NCI-H2171 (cell line): Measurements from ENCODE around the gene GZMH.
"Not testable (repeated sequence)": the region's sequence is repeated elsewhere in the genome, so short reads cannot be mapped to it uniquely, and the experiment has no call there.

Experiments used
- DNase-seq: peaks from one replicate; lab custom pipeline; 2025; lab: John Stamatoyannopoulos, UW

GZMH gene, protein sequence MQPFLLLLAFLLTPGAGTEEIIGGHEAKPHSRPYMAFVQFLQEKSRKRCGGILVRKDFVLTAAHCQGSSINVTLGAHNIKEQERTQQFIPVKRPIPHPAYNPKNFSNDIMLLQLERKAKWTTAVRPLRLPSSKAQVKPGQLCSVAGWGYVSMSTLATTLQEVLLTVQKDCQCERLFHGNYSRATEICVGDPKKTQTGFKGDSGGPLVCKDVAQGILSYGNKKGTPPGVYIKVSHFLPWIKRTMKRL

DNA sequence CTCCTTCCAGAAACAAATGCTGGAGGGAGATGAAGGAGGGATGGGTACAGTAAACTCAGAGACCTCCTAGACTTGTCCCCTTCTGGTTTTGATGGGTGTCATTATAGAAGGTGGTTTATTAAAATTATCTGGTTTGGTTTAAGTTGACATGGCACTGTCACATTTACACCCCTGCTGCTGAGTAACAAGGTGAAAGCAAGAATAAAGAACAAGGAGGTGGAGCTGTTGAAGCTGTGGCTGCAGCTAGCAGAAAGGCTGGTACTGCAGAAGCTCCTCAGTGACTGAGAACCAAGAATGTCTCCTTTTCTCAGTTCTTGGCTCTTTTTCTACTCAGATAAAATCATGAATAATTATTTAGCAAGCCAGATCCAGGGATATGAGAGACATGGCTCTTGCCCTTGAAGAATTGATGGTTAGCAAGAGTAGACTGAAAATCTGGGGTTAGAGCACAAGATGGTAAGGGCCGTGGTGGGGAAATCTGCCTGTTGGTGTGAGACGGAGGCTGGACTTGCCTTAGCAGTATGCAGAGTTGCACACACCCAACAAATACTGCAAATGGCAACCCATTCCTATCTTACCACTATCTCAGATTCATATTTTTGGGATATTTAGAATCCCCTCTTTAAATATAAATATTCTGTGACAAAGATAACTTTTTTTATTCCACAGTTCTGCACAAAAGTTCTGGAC, at the start of gene GZMH:
Gene GZMH, minus strand, starts transcription at position 31 of the 690 bp plus-strand sequence. CDS start 72 bp downstream, outside the sequence.
- DNase-seq, result no peak

DNA sequence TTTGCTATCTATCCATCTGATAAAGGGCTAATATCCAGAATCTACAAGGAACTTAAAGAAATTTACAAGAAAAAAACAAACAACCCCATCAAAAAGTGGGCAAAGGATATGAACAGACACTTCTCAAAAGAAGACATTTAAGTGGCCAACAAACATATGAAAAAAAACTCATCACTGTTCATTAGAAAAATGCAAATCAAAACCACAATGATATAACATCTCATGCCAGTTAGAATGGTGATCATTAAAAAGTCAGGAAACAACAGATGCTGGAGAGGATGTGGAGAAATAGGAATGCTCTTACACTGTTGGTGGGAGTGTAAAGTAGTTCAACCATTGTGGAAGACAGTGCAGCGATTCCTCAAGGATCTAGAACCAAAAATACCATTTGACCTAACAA, 38.9 kb upstream of the GZMH start:
- DNase-seq, result not testable (repeated sequence)

DNA sequence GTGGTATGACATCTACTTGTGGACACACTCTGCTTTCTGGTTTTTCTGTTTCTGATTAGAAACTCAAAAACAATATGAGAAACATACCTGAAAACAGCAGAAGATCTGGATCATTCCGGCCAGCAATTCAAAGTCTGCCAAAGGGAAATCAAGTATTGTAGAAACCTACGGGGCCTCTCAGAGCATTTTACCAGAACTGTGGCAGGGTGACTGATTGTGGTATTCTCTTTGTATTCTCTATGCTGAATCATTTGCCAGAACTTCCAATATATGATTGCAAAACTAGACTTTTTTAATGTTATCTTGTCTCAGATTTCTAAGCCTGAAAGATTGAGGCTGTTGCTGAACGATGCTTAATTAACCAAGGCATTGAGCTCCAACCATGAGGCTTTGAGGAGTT, 30.4 kb upstream of the GZMH start:
- no peak for DNase-seq

DNA sequence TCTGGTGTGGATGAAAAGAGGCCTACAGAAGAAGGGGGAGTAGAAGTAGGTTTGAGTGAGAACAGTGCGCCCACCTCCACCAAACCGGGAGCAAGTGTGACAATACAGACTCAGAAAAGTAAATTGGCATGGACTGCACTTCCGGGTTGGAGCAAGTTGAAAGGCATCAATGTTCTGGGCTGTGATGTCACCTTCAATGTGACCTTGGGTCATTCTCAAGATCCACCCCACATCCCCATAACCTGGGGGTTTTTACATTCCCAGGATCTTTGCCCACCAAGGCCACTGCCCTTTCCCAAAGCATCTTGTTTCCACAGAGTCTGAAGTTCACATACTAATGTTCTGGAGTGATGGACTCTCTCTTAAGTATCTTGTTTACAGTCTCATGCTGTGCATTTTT, 29.8 kb upstream of the GZMH start:
- DNase-seq, result no peak

DNA sequence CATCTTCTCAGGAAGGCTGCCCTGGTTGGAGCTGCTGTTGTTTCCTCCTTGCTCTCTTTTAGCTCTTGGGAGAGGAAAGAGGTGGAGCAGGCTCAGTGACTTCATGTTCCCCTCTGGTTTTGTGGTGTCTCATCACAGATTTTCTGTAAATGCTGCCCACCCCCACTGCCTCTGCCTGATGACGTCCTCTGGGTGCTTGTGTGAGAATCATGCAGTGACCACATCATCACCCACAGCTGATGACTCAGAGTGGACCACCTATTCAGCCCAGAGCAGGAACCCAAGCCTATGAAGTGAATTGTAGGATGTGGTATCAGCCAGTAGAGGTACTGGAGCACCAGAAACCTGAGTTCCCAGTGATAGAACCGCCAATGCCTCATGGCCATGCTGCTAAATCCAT, 24.7 kb upstream of the GZMH start, which contains the start of gene GZMB:
Gene GZMB, minus strand, starts transcription at position 33 of the 400 bp plus-strand sequence. Its CDS starts 30 bp downstream, at position 3.
- DNase-seq, result no peak

DNA sequence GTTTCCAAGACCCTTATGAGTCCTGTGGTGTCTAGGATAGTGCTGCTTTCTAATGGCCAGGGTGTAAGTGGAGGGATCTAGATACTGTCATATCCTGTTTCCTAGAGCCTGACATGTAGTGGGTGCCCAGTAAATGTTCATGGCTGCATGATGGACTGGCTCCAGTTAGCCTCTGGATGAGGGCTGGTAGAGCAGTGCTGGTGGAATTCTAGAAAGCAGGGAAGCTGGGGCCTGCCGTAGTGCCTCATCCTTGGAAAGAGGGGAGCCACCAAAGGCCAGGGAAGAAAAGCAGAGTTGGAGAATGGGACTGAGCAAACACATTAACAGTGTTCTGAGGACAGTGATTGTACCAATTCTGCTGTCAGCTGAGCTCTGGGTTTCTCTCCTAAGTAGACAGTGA, 23.9 kb upstream of the GZMH start:
- DNase-seq, result no peak

DNA sequence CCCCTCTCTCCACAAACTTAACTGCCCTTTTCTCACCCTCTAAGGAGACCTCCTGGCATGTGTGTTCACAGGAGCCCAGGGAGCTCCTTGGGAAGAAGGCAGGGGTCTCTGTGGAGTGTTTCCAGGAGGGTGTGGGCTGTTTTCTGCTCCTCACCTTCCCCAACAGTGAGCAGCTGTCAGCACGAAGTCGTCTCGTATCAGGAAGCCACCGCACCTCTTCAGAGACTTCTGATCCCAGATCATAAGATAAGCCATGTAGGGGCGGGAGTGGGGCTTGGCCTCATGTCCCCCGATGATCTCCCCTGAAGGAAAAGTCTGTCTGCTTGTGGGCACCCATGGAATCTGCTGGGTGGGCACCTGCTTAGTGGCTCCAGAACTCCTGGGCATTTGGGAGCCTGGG, 23.3 kb upstream of the GZMH start:
- no peak for DNase-seq

DNA sequence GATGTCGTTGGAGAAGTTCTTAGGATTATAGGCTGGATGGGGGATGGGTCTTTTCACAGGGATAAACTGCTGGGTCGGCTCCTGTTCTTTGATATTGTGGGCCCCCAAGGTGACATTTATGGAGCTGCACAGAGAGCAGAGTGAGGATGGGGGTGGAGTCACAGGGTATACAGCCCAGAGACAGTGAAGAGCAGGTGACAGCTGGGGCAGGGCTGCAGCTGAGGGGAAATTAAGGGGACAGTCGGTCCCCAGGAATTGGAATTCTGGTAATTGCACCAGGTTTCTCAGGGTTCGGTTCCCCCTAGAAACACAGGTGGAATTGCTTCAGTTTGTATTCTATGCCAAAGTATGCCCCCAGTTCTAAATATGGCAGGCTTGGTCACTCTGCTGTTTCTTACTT, 22.9 kb upstream of the GZMH start:
- DNase-seq, result no peak

DNA sequence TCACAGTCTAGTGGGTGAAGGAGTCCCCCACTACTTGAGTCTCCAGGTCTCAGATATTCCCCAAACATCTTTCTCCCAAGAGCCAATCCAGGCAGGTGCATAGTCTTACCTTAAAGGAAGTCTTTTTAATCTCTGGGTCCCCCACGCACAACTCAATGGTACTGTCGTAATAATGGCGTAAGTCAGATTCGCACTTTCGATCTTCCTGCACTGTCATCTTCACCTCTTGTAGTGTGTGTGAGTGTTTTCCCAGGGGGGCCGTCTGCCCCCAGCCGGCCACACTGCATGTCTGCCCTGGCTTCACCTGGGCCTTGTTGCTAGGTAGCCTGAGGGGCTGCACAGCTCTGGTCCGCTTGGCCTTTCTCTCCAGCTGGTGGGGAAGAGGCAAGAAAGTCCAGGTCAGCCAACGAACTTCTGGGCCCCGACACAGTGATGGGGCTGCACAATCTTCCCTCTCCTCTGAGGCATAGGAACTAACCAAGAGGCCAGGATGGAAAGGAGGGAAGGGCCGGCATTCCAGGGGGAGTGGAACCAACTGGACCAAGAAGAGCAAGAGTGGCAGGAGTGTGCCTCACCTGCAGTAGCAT, 22.4 kb upstream of the GZMH start:
- no peak for DNase-seq

DNA sequence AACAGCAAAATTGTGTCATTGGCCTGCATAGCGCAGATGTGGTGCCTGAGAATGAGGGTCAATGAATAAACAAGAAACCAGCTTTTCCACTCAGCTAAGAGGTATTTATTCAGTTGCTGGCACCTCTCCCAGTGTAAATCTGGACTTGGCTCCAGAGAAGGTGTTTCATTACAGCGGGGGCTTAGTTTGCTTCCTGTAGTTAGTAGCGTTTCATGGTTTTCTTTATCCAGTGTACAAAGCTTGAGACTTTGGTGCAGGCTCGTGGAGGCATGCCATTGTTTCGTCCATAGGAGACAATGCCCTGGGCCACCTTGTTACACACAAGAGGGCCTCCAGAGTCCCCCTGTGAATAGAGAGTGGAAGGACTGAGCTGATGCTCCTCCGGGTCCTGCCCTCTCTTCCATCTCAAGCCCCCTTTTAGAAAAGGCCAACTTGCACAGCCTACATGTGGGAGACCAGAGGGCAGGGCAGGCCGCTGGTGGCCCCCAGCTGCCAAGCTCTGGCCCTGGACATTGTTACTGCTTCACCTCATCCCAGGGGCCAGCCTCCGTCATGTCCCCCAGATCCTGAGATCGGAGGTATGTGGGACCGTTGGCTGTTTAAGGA, 21.5 kb upstream of the GZMH start:
- no peak for DNase-seq

DNA sequence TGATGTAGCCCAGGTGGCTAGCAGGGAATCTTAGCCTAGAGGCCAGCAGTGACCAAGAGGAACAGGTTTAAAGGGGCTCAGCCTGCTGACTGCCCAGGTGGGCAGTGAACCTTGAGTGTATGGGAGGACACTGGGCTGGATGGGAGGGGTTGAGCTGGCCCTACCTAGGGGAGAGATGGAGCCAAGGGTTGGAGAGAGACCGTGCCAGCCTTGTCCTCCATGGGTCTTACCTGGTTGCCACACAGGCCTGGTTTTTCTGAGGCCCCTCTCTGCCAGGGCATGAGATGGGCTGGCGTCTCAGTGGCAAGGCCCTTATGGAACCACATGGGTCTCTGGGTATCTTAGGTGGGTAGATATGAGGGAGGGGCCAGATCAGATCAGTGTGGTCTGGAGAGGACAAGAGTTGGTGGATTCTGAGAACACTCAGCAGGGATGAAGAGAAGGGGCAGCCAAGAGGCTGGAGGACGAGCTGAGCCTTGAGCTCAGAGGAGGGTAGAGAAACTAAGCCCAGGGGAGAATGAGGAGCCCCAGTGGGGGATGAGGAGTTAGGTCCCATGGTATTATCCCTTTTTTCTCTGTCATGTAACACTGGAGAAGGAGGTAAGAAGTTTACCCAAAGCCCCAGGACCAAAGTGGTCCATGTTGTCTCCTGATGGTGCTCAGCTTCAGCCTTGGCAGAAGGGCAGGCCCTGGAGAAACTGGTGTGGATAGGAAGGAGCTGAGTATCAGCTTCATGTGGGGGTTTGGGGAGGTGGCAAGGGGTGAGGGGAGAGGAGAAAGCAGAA, 20.8 kb upstream of the GZMH start:
- DNase-seq, result no peak

DNA sequence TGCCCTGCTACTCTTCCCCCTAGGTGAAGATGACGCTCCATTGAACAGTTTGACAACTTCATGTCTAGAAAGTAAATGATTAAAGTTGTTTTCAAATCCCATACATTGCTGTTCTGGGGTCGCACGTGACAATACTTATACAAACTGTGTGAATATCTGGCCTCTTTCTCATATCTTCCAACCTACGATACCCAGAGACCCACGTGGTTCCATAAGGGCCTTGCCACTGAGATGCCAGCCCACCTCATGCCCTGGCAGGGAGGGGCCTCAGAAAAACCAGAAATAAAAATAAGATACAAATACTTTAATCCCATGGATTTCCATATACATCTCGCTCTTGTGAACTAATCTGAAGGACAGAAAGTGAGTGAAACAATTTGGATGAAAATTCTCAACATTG, 20.0 kb upstream of the GZMH start:
- no peak for DNase-seq

DNA sequence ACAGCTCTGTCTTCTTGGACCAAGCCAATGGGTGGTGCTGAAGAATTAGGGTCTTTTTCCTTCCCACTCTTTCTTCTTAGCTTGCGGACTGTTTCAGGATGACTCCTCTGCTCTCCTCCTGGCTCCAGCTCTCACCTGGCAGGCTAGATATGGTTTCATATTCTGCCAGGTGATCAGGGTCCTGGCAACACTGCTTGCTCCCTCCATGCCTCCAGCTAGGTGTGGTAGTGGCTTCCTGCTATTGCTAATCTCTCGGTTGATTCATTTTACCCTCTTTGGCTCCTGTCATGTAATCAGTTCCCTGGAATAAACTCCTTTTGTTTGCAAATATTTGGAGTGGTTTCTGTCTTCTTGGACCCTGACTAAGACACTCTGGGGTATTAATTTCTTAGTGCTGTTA, 4.3 kb upstream of the GZMH start:
- DNase-seq, result no peak

DNA sequence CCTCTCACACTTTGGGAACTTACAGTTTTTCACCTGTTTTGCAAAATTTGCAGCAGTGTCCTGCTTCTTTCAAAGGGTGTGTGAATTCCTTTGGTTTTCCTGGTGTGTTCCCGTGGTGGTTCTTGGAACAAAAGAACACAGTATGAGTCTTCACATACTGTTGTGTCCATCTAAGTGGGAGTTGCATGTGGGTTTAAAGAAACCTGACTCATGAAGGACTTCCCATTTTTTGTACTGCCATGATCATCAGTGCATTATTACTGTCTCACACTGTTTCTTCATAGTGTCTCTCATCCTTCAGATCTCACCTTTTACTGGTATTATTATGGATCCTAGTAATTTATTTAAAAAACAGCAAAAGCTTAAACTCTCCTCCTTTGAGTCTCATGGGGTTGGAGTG, 3.8 kb upstream of the GZMH start:
- DNase-seq, result no peak

DNA sequence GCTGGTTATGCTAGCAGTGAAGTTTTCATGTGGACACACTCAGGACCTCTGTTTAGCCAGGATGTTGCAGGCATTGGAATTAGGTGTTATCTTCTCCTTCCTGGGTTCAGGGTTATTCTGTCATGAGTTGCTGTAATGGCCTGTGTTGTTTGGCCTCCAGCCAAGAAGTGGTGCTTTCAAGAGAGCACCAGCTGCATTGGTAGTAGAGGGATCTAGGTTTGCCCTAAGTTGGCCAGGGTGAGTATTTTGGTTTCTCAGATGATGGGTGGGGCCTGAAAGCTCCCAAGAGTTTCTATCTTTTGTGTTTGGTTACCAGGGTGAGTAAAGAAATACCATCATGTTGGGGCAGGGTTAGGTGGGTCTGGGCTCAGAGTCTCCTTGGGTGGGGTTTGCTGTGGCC, 2.7 kb upstream of the GZMH start:
- DNase-seq, result no peak

DNA sequence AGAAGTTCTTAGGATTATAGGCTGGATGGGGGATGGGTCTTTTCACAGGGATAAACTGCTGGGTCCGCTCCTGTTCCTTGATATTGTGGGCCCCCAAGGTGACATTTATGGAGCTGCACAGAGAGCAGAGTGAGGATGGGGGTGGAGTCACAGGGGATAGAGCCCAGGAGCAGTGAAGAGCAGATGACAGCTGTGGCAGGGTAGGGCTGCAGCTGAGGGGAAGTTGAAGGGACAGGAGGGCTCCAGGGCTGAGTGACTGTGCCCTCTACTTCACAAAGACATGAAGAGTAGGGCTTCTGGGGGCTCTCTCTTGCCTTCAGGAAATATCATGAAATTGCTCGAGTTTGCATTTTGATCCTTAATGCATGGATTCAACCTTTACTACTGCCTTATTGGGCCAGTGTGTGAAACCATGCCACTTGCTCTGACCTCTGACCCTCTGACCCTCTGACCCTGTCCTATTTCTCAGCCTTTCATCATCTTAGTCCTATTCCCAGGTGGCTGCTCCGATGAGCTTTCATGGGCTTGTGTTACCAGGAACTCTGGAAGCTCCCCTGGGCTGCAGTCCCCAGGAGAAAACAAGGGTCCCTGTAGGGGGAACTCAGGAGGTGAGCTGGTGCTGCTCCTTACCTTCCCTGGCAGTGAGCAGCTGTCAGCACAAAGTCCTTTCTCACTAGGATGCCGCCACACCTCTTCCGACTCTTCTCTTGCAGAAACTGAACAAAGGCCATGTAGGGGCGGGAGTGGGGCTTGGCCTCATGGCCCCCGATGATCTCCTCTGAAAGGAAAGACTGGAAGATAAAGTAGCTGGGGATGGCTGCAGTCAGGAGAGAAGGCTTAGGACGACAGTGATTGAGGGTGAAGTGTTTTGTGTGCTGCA, 1.6 kb downstream of the GZMH start:
- DNase-seq, result no peak

DNA sequence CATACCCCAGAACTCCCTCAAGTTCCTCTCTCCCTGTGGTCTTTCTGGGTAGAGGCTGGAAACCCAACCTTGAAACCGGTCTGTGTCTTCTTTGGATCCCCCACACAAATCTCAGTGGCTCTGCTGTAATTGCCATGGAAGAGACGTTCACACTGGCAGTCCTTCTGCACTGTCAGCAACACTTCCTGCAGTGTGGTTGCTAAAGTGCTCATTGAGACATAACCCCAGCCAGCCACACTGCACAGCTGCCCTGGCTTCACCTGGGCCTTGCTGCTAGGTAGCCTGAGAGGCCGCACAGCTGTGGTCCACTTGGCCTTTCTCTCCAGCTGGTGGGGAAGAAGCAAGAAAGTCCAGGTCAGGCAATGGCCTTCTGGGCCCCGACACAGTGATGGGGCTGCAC, 2.4 kb downstream of the GZMH start:
- no peak for DNase-seq

DNA sequence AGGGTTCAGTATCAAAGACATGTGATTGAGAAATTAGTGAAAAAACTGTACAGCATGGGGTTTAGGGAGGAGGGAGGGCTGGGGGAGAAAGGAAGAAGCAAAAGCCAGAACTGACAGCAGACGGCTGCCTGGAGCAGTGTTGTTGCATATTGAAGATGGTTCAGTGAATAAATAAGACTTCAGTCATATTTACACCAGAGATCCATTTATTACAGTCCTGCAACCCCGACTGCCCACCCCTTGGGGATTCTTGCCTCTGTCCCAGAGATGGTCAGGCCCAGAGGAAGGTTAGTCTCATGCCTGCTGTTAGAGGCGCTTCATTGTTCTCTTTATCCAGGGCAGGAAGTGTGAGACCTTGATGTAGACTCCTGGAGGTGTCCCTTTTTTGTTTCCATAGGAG, 3.2 kb downstream of the GZMH start:
- no peak for DNase-seq

DNA sequence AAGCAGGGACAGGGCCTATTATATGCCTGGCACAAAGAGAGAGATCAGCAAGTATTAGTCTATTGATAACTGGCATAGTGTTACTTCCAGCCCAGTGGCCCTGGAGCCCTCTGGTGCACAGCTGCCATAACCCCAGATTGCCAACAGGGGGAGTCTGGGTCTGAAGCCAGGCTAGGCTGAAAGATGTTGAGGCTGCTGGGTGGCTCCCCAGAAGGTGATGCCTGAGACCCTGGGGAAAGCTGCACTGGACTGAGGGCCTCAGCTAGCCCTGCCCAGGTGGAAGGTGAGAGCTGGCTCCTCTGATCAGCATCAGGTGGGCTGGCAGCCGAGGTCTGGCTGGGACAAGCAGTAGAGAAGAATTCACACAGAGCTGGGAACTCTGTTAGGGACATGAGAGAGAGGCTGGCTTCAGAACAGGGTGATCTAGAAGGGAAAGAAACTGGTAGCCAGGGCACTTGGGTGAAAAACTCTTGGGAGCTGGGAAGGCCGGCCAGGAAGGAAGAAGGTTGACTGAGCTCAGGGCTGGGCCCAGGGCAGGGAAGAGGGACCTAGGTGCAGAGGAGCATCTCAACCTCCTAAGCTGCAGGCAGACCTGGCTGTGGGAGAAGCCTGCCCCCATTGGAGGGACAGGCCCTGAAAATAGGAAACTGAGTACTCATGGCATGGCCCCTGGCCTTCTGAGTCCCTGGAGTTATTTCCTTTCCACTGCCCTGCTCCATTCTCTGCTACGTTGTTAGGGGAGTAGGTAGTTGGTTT, 3.9 kb downstream of the GZMH start:
- DNase-seq, result no peak

DNA sequence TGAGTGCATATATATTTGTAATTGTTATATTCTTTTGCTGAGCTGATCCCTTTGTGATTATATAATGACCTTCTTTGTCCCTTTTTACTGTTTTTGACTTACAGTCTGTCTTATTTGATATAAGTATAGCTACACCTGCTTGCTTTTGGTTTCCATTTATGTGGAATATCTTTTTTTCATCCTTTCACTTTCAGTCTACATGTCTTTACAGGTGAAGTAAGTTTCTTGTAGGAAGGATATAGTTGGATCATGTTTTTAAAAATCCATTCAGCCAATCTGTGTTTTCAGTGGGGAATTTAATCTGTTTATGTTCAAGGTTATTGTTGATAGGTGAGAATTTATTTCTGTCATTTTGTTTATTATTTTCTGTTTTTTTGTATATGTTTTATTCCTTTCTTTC, 12.1 kb downstream of the GZMH start:
- DNase-seq, result no peak
